LNCAP (cell line): ENCODE measurements around the gene TAS2R43.

ENCODE experiments used
- CTCF ChIP-seq: fragments of 450-650 bp; IDR thresholded peaks from 2 replicates; pipeline ENCODE4 v1.5.1; 2017; ENCODE audit warnings: mild to moderate bottlenecking

TAS2R43 gene

GRCh38 chr12:11108862-11109261 is 16.7 kb upstream of the TAS2R43 start:
- TF ChIP-seq CTCF, result no peak

GRCh38 chr12:11107719-11108118 is 15.6 kb upstream of the TAS2R43 start:
- TF ChIP-seq CTCF, result no peak

GRCh38 chr12:11106288-11106687 is 14.2 kb upstream of the TAS2R43 start:
- TF ChIP-seq CTCF, result no peak

GRCh38 chr12:11105546-11105945 is 13.4 kb upstream of the TAS2R43 start:
- no peak for TF ChIP-seq CTCF

GRCh38 chr12:11089246-11089645 is 2.9 kb downstream of the TAS2R43 start:
- TF ChIP-seq CTCF, result no peak

- no peak for TF ChIP-seq CTCF
Observed at GRCh38 chr12:11085419-11085818, 6.7 kb downstream of the TAS2R43 start.

GRCh38 chr12:11081987-11082386 is 10.1 kb downstream of the TAS2R43 start:
- no peak for TF ChIP-seq CTCF

GRCh38 chr12:11078246-11078645 is 13.9 kb downstream of the TAS2R43 start:
- no peak for TF ChIP-seq CTCF
